Activated T-cell treated with anti-CD3 and anti-CD28 coated beads, Interleukin-2, amount 50 U/mL, for 4 hours (primary cell): ENCODE measurements around the gene SLC2A4. TPM values are rescaled to one million over a fixed set of nuclear protein-coding genes. Genes with fewer than 3 reads are reported as not detected.

Source experiments
- ATAC-seq, 2 donors: fragments of 200-7000 bp; cut with Tn5 transposase; one replicate each; pipeline ENCODE4 v1.10.0; 2021
- DNase-seq: peaks from one replicate; pipeline ENCODE4 v3.0.0-alpha.2; 2020
- H3K27me3 Mint-ChIP-seq: one replicate; pipeline ENCODE4 v1.8.0; 2021; ENCODE audit warnings: low read depth, mixed read lengths
- H3K36me3 Mint-ChIP-seq: one replicate; pipeline ENCODE4 v1.8.0; 2022; ENCODE audit warnings: mixed read lengths; ENCODE audit not compliant: insufficient read depth
- H3K4me1 Mint-ChIP-seq: one replicate; pipeline ENCODE4 v1.8.0; 2021; ENCODE audit warnings: low read depth, mixed read lengths
- H3K4me3 Mint-ChIP-seq: one replicate; pipeline ENCODE4 v1.8.0; 2021; ENCODE audit warnings: mild to moderate bottlenecking, moderate library complexity, mixed read lengths
- H3K9me3 Mint-ChIP-seq: one replicate; pipeline ENCODE4 v1.8.0; 2021; ENCODE audit warnings: mixed read lengths
- total RNA-seq, 3 donors: library from RNA; stranded (reverse); gene quantifications; one replicate each; pipeline ENCODE4 v1.2.1, GENCODE V29; 2021

Gene SLC2A4
- total RNA-seq, 3 donors from 2014 or later = 0.16 to 0.58 (median 0.24) TPM

- H3K36me3 Mint-ChIP-seq = peaks cover 41% of the 10 kb centered on the region
- no peak for ATAC-seq
- peak overlapping the region; percentile 87 for H3K4me3 Mint-ChIP-seq
- no peaks in the 10 kb centered on the region for H3K27me3 Mint-ChIP-seq
- H3K9me3 Mint-ChIP-seq = no peaks in the 10 kb centered on the region
- peaks cover 55% of the 10 kb centered on the region for H3K4me1 Mint-ChIP-seq
- DNase-seq = no peak
Measured at GRCh38 chr17:7313890-7314718, 32.6 kb downstream of the SLC2A4 start.

- ATAC-seq = peak; percentile 76 to 77
- H3K4me1 Mint-ChIP-seq = peaks cover 46% of the 10 kb centered on the region
- no peaks in the 10 kb centered on the region for H3K27me3 Mint-ChIP-seq
- H3K9me3 Mint-ChIP-seq = no peaks in the 10 kb centered on the region
- H3K36me3 Mint-ChIP-seq = peaks cover 33% of the 10 kb centered on the region
- peak within 1 kb of the TSS; percentile 87 for H3K4me3 Mint-ChIP-seq
- peak; percentile 91 for DNase-seq
Measured at GRCh38 chr17:7314719-7315569, 33.4 kb downstream of the SLC2A4 start, which contains the start of gene GPS2. TSS of gene GPS2 (minus strand) at chr17:7315360. CDS start at chr17:7315052, 308 bp downstream.

- DNase-seq = no peak
- Mint-ChIP-seq H3K27me3 (no peaks in the 10 kb centered on the region), H3K4me3 (peak overlapping the region; percentile 87), H3K36me3 (peaks cover 25% of the 10 kb centered on the region), H3K4me1 (peaks cover 39% of the 10 kb centered on the region), H3K9me3 (no peaks in the 10 kb centered on the region)
- ATAC-seq = no peak
Measured at GRCh38 chr17:7315570-7316235, 34.2 kb downstream of the SLC2A4 start.

- Mint-ChIP-seq H3K4me1 (peaks cover 26% of the 10 kb centered on the region), H3K9me3 (no peaks in the 10 kb centered on the region), H3K4me3 (peak overlapping the region; percentile 48), H3K36me3 (peaks cover 23% of the 10 kb centered on the region), H3K27me3 (no peaks in the 10 kb centered on the region)
- DNase-seq (no peak), ATAC-seq (no peak)
Measured at GRCh38 chr17:7317161-7317803, 35.8 kb downstream of the SLC2A4 start.

GRCh38 chr17:7318121-7318860 is 36.8 kb downstream of the SLC2A4 start:
- Mint-ChIP-seq H3K4me1 (peaks cover 16% of the 10 kb centered on the region), H3K36me3 (peaks cover 17% of the 10 kb centered on the region), H3K4me3 (no peak overlapping the region), H3K27me3 (no peaks in the 10 kb centered on the region), H3K9me3 (no peaks in the 10 kb centered on the region)
- no peak for ATAC-seq
- DNase-seq = no peak

GRCh38 chr17:7321466-7321865 is 39.9 kb downstream of the SLC2A4 start:
- Mint-ChIP-seq H3K36me3 (peaks cover 23% of the 10 kb centered on the region), H3K27me3 (no peaks in the 10 kb centered on the region), H3K9me3 (no peaks in the 10 kb centered on the region), H3K4me1 (peaks cover 6% of the 10 kb centered on the region), H3K4me3 (no peak overlapping the region)
- ATAC-seq (no peak), DNase-seq (no peak)

- no peaks in the 10 kb centered on the region for H3K27me3 Mint-ChIP-seq
Measured at GRCh38 chr17:7322520-7323194, 41.1 kb downstream of the SLC2A4 start.

GRCh38 chr17:7323731-7324437 is 42.4 kb downstream of the SLC2A4 start:
- Mint-ChIP-seq H3K27me3 (no peaks in the 10 kb centered on the region), H3K4me1 (peaks cover 18% of the 10 kb centered on the region), H3K36me3 (peaks cover 21% of the 10 kb centered on the region), H3K4me3 (no peak overlapping the region), H3K9me3 (no peaks in the 10 kb centered on the region)
- peak; percentile 67 for DNase-seq
- peak; percentile 42 to 49 for ATAC-seq

More at GRCh38 chr17:7322520-7323194, 41.1 kb downstream of the SLC2A4 start:
- H3K9me3 Mint-ChIP-seq = no peaks in the 10 kb centered on the region
- H3K36me3 Mint-ChIP-seq = peaks cover 21% of the 10 kb centered on the region
- H3K4me3 Mint-ChIP-seq = no peak overlapping the region
- peaks cover 7% of the 10 kb centered on the region for H3K4me1 Mint-ChIP-seq
- no peak for ATAC-seq
- no peak for DNase-seq

- H3K27me3 Mint-ChIP-seq = no peaks in the 10 kb centered on the region
- H3K9me3 Mint-ChIP-seq = no peaks in the 10 kb centered on the region
- peaks cover 19% of the 10 kb centered on the region for H3K4me1 Mint-ChIP-seq
- no peak overlapping the region for H3K4me3 Mint-ChIP-seq
- peaks cover 21% of the 10 kb centered on the region for H3K36me3 Mint-ChIP-seq
- ATAC-seq = no peak
- no peak for DNase-seq
Measured at GRCh38 chr17:7324438-7324779, 42.9 kb downstream of the SLC2A4 start.

GRCh38 chr17:7325031-7325528 is 43.6 kb downstream of the SLC2A4 start:
- Mint-ChIP-seq H3K27me3 (no peaks in the 10 kb centered on the region), H3K4me3 (no peak overlapping the region), H3K4me1 (peaks cover 24% of the 10 kb centered on the region), H3K9me3 (no peaks in the 10 kb centered on the region), H3K36me3 (peaks cover 21% of the 10 kb centered on the region)
- ATAC-seq = no peak
- no peak for DNase-seq

GRCh38 chr17:7326186-7326585 is 44.7 kb downstream of the SLC2A4 start:
- ATAC-seq = no peak
- H3K9me3 Mint-ChIP-seq = no peaks in the 10 kb centered on the region
- peaks cover 30% of the 10 kb centered on the region for H3K4me1 Mint-ChIP-seq
- H3K36me3 Mint-ChIP-seq = peaks cover 18% of the 10 kb centered on the region
- H3K27me3 Mint-ChIP-seq = no peaks in the 10 kb centered on the region
- DNase-seq = no peak
- no peak overlapping the region for H3K4me3 Mint-ChIP-seq

- H3K27me3 Mint-ChIP-seq = no peaks in the 10 kb centered on the region
- no peak overlapping the region for H3K4me3 Mint-ChIP-seq
- DNase-seq (no peak), ATAC-seq (no peak)
- no peaks in the 10 kb centered on the region for H3K9me3 Mint-ChIP-seq
- peaks cover 30% of the 10 kb centered on the region for H3K4me1 Mint-ChIP-seq
- peaks cover 15% of the 10 kb centered on the region for H3K36me3 Mint-ChIP-seq
Measured at GRCh38 chr17:7327056-7327455, 45.5 kb downstream of the SLC2A4 start.
